ENCODE results near the gene RNF14. TPM values are rescaled to one million over a fixed set of nuclear protein-coding genes. Genes with fewer than 3 reads are reported as not detected.
"Not testable (repeated sequence)": the region's sequence is repeated elsewhere in the genome, so short reads cannot be mapped to it uniquely, and the experiment has no call there.

The RNF14 gene, protein sequence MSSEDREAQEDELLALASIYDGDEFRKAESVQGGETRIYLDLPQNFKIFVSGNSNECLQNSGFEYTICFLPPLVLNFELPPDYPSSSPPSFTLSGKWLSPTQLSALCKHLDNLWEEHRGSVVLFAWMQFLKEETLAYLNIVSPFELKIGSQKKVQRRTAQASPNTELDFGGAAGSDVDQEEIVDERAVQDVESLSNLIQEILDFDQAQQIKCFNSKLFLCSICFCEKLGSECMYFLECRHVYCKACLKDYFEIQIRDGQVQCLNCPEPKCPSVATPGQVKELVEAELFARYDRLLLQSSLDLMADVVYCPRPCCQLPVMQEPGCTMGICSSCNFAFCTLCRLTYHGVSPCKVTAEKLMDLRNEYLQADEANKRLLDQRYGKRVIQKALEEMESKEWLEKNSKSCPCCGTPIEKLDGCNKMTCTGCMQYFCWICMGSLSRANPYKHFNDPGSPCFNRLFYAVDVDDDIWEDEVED
- total RNA-seq (ENCODE audit: insufficient read depth, low replicate concordance) = 37.1 TPM

DNA sequence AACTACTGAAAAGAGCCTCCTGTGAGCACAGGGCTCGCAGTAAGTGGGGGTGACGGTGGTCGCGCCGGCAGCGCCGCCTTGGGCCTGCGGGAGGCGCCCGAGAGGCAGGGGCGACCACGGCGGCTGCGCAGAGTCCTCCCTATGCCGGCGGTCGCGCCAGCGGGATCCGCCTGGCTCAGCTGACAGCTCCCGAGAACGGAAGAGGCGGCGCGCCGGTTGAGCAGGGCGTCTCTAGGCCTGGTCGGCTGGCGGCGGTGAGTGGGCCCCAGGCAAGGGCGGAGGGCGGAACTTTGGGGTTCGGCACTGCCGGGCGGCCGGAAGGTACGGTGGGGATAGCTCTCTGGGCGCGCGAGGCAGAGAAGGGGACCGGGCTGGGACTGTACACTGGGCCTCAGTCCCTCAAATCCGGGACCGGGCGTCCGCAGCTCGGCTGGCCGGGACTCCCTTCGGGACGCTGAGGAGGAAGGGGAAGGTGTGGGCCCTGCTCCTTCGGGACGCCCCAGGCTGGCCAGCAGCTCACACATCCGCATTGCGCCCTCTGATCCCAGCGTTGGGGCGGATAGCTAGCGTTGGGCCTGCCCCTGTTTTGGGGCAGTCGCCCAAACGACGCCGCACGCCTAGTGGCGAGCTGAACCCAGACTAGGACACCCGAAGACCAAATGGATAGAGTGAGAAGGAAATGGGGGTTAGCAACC lies at the start of gene RNF14:
RNF14 (plus strand) TSS at position 192 of the 695 bp plus-strand sequence. CDS start 4,484 bp downstream, outside the sequence.
- peak; percentile 97 for DNase-seq (ENCODE audit: low spot score)

DNA sequence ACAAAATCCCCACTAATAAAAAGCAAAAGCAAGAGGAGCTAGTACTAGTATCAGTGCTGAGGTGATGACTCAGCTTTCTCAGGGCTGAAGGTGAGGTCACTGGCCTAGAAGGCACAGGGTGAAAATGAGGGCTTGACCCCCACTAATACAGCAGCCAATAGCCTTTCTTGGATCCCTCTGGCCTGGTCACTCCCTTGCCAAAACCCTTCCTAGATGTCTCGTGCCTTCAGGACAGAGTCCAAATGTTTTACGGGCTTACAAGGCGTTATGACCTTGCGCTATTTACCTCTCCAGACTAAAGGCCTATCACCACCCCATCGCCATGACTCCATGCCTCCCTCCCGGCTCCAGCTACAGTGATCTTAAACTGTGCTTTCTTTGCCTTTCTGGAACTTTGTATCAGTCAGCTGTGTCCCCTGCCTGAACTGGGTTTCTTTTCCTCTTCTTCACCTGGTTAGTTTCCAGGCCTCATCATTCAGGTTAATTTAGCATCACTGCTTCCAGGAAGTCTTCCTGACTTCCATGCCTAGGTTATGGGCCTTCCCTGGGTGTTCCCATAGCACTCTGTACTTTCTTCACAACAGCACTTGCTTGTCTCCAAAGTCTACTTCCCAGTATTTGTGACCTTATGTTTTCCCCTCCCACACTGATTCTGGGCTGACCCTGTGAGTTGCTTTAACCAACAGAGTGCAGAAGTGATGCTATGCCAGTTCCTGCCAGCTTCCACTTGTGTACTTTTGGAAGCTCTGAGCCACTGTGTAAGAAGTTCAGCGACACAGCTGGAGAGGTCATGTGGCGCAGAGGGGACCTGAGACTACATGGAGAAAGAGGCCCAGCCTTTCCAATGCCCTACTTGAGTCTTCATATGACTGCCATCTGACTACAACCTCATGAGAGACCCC lies 49.4 kb upstream of the RNF14 start:
- no peak for DNase-seq (ENCODE audit: low spot score)

DNA sequence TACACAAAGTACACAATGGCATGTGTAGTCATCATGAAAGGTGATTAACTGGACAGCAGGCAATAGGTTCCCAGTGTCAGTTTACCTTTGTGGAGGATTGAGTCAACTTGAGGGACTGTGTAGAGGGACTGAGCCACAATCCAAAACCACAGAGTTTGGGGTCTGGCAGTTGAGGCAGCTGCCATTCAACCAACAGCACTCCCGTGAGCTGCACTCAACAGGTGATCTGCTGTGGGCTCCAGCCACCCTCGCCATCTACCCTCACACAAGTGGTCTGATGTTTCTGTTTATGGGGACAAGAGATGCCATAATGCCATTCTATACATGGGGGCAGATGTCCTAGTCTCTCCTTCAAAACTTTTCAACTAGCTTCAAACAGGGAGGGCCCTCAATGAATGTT lies 48.1 kb upstream of the RNF14 start:
- no peak for DNase-seq (ENCODE audit: low spot score)

DNA sequence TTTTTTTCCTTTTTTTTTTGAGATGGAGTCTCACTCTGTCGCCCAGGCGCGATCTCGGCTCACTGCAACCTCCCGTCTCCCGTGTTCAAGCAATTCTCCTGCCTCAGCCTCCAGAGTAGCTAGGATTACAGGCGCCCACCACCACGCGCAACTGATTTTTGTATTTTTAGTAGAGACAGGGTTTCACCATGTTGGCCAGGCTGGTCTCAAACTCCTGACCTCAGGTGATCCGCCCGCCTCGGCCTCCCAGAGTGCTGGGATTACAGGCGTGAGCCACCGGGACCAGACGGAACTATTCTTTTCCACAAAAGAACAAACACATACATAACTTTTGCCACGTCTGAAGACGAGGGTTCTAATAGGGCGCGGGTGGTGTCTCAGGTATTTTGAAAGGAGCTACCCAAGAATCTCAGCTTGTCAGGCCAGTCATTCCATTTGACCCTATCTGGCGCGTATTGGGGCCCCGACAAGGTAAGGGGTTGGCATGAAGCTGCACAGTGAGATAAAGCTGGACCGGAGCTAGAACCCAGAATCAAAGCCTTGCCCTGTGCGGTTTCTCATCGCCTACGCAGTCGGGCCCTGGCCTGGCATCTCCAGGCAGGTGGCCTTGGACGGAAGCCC lies 46.0 kb upstream of the RNF14 start:
- DNase-seq (ENCODE audit: low spot score) = not testable (repeated sequence)

DNA sequence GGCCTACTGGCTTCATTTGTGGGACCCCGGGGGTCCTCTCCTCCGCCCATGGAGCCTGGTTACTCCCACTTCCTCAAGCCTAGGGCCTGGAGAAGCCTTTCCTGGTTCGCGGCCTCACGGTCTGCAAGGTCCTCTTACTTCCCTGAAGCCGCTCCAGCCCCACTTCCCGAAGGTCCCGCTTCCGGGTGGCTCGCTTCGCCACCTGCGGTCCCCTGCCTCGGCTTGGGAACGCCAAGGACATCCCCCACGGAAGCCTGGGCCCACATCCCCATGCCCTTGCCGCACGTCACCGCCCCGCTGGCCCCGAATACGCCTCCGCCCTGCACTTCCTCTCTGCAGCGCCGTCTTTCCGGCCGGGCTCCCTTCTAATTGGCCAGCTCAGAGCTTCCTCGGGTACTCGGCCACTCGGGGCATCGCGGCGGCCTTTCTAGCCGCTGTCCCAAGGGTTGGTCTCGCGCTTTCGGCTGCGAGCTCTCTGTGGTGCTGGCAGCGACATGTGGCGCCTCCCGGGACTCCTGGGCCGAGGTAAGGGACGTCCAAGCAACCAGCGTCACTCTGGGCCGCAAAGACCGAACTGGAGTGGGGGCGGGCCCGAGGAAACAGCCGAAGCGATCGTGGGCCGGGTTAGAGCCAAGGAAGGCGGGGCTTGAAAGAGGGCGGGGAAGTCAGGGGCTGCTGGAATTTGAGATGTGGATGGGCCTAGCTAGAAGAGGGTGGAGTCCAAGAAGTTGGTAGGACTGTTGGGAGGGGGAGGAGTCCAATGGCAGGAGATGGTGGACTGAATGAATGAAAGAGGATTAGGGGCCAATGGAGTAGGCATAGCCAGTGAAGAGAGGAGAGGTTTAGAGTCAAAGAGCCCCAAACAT lies 45.2 kb upstream of the RNF14 start, which contains the start of gene DELE1:
DELE1 (plus strand) TSS at position 424 of the 866 bp plus-strand sequence; CDS start at position 495, 71 bp downstream.
- peak; percentile 98 for DNase-seq (ENCODE audit: low spot score)

DNA sequence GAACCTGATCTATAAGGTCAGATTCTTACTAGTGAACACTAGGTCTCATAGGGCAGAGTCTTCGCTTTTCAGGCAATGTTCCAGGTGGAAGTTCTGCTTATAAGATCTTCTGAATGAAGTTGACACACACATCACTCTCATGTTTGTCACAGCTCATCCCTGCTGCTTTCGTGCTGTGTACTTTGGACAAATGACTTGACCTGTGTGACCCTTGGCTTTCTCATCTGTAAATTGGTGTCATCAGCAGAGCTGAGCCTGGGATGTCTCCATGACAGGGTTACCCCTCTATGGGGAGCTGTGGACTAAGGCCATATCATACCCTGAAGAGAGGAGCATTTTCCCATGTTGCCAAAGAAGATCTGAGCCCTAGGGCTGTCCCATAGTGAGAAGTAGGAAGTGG lies 42.5 kb upstream of the RNF14 start:
- DNase-seq (ENCODE audit: low spot score) = no peak

DNA sequence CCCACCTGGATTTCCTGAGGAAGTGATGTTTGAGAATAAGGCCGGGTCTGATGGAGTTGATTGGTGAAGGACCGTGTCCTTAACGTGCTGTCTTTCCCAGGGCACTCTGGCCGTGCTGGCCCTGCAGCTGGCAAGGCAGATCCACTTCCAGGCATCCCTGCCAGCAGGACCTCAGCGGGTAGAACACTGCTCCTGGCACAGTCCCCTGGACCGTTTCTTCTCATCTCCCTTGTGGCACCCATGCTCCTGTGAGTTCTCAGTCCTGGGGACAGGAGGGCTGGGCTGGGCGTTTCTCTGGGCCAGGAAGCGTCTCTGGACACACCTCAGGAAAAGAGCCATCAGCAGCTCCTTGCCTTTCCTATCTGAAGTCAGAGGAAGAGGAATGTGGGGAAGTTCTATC lies 40.9 kb upstream of the RNF14 start:
- no peak for DNase-seq (ENCODE audit: low spot score)

DNA sequence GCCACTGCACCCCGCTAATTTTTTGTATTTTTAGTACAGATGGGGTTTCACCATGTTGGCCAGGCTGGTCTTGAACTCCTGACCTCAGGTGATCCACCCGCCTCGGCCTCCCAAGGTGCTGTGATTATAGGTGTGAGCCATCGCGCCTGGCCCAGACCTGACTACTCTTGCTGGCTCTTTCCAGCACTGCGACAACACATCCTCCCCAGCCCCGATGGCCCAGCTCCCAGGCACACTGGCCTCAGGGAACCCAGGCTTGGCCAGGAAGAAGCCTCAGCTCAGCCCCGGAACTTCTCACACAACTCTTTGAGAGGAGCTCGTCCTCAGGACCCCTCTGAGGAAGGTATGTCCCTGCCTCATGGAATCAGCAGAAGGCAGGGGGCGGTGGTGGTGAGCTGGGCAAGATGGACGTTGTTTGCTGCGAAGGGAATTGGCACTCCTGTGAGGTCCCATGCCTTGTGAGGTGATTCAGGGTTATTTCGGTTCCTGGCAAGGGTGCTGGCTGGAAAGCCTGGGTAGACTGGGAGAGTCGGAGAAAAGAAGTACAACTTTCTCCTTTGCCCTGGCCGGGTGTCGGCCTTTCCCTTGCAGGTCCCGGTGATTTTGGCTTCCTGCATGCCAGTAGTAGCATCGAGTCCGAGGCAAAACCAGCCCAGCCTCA lies 39.4 kb upstream of the RNF14 start:
- no peak for DNase-seq (ENCODE audit: low spot score)

DNA sequence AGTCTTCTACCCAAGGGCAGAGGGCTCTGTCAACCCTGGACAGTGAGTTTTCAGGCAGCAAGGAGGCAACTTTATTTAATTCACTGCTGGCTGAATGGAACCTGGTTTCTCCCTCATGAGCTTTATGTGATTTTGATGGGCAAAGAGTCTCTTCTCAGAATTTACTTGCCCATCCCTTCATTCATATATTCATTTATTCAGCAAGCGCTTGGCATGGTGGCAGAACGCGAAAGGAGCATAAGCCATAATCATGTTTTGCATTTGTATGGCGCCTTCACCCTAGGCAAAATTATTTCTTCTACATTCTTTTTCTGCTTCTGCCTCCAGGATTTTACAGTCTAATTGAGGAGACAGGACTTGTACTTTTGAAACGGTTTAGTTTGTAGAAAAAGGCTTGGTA lies 37.2 kb upstream of the RNF14 start:
- DNase-seq (ENCODE audit: low spot score) = no peak

DNA sequence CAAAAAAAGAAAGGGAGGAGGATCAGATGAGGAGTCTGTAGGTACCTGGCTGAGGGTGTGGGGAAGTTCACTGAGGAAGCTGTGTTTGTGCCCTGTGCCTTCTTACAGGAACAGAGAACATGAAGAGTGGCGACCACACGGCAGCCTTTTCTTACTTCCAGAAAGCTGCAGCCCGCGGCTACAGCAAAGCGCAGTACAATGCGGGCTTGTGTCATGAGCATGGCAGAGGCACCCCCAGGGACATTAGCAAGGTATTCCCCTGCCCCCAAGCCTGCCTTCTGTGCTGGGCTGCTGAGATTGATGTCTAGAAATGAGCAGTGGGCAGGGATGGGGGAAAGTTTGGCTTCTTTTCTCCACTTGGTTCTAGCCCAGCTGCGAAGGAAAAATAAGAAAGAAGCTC lies 35.8 kb upstream of the RNF14 start:
- no peak for DNase-seq (ENCODE audit: low spot score)

DNA sequence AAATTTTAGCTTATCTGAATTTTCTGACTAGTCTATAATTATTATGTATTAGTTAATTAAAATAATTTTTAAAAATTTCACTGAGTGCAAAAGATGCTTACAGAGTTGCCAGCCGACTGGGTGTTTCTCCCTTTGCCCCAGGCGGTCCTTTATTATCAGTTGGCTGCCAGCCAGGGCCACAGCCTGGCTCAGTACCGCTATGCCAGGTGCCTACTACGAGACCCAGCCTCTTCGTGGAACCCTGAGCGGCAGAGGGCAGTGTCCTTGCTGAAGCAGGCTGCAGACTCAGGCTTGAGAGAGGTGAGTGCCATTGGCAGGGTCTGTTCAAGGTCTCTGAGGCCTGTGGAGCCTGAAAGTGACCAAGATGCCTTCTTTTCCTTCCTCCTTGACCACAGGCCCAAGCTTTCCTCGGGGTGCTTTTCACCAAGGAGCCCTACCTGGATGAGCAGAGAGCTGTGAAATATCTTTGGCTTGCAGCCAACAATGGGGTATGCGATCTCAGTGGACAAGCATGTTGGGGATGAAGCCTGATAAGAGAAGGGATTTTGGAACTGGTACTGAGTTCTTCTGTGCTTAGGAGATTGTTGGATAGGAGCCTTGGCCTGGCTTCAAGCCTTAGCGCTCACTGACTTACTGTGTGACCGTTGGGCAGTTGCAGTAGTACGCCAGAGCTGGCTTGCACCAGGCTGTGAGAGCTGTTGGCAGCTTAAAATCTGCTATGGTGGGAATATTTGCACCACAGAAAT lies 34.6 kb upstream of the RNF14 start:
- DNase-seq (ENCODE audit: low spot score) = no peak

DNA sequence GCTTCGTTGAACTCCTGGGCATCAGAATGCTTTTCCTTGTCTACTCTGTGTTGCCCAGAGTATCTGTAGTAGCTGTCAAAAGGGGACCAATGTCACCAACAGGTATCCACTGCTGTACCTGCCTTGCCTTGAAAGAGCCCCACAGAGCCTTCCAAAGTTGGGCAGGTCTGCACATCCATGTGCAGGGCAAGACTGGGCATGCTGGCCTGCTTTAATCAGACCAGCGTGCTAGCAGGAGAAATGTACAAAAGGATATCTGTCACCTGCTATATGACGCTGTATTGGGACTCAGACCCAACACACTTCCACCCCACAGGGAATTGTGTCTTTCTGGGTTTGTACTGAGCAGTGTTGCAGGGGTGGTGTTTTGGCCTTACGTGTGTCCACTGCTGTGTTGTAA lies 33.4 kb upstream of the RNF14 start:
- no peak for DNase-seq (ENCODE audit: low spot score)

DNA sequence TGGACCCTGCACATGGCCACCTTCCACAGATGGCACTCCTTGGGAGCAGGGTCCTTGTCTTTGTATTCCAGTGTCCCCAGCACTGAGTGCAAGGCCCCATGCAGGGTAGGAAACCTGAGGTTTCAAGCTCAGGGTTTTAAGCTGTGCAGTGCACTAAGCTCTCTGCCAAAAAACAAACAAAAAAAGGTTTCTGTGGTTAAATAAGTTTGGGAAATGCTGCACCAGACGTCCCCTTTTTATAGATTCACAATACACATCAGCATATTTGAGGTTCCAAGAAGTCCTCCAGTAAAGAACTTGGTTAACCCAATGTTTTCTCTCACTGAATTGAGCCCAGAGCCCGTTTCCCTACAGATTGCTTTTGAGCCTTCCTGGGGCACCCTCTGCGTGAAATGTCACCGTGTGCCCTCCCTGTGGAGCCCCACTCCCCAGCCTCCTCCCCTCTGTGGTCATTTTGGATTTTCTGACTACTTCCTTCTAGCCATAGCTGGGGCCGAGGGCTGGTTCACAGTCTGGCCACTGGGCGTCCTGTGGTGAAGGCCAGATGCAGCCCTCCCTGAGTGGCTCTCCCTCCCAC lies 28.1 kb upstream of the RNF14 start:
- DNase-seq (ENCODE audit: low spot score) = peak; percentile 31

DNA sequence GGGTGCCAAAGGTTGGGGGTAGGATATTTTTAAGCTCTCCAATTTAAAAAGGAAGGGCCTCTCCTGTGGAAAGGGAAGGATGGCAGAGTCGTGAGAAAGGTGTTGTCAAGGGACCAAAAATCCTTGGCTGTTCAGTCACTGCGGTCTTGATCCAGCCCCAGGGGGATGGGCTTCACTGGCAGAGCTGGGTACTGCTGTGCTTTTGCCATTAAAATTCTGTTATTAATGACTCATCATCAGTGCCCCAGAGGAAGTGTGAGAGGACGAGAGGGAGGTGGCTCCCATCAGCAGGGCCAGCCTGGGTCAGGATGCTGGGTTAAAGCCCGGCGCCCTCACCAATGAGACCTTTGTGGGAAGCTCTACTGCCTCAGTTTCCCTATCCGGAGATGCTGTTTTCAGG lies 27.6 kb upstream of the RNF14 start:
- no peak for DNase-seq (ENCODE audit: low spot score)

DNA sequence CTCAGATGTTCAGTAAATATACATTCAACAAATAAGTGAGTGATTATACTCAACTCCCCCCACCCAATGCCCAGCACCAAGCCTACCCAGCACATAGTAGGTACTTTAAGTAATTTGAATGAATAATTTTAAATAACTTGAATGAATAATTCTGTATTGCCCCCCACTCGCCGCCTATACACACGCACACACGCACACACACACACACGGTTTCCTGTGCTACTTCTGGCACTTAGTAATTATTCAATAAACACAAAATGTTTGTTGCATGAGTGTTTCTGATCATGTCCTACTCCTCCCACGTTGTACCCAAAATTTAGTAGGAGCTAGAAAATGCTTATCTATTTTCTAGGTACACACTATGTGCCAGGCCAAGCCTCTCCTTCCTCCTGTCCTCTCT lies 27.1 kb upstream of the RNF14 start:
- DNase-seq (ENCODE audit: low spot score) = no peak

DNA sequence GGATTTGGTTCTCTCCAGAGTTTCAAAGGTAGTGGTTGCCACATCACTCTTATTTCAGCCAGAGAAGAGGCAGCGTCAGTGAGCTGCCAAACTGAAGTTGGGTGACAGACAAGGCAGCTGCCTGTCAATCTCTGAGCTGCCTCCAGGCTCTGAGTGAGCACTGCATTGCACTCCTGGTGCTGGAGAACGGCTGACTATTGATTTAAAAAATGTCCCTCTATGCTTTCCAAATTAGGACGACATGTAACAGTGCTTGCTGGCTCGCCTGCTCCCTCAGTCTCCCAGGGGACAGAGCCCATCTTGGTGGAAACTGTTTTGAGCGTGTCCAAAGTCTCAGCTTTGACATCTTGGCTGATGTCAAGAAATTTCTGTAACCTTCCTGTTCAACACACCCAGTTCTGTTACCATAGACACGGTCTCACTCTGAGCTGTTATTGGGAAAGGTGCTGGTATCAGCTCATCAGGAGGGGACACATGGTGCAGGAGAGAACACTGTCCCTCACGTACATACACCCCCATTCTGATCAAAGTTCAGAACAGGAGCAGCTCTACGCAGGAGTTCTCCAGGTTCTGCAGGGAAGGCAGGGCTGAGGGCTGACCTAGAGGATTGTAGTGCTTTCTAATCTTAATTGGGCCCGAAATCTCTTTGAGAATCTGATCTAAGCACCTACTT lies 26.6 kb upstream of the RNF14 start:
- no peak for DNase-seq (ENCODE audit: low spot score)

DNA sequence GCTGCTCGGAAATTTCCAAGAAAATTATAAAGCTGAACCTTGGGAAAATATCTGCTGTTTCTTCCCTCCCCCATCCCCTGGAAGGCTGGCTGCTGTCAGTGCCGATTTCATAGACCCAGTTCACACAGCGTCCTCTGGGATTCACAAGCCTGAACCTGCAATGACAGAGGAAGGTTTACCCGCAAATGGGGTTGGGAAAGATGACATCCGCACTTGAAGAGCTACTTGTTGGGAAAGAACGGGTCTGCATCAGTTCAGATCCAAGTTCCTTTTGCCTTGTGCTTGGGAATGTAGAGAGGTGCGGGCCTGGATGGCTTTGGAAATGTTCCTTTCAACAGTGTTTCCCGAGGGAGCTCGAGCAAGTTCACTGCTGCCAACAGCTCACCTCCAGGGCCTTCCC lies 24.8 kb upstream of the RNF14 start:
- no peak for DNase-seq (ENCODE audit: low spot score)

DNA sequence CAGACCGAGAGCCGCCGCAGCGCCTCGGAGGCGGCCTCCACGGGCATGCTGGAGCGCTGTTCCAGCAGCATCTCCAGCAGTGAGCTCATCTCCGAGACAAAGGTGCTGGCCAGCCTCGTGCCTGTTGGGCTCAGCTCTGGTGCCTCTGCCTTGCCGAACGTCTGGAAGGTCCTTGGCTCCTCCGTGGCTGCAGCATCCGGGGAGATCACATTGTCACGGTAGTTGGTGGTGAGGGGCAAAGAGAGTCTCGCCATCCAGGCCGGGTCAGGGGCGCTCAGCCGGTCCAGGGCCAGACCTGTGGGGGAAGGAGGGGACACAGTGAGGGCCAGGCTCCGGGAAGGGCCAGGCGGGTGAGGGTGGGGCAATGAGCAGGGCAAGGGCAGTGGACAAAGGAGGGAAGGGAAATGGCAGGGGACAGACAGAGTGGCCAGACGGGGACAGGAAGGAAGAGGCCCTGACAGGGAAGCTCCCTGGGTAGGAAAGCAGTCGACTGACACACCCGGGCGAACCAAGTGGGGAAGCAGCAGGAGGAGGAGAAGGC lies 23.3 kb upstream of the RNF14 start:
- peak; percentile 40 for DNase-seq (ENCODE audit: low spot score)

Measured in umbilical cord (tissue), 2 donors.